HG03159 (cell line): ENCODE results near the gene SH3D19.
A peak's percentile ranks its signal among the peaks of the same experiment; 100 is the strongest.
"Not testable (repeated sequence)": the region's sequence is repeated elsewhere in the genome, so short reads cannot be mapped to it uniquely, and the experiment has no call there.

ENCODE experiments used
- ATAC-seq: cut with Tn5 transposase; IDR thresholded peaks from one replicate; pipeline ENCODE4 v1.9.1; 2021; ENCODE audit warnings: mild to moderate bottlenecking, moderate library complexity; ENCODE audit not compliant: unreplicated experiment

SH3D19 gene

DNA sequence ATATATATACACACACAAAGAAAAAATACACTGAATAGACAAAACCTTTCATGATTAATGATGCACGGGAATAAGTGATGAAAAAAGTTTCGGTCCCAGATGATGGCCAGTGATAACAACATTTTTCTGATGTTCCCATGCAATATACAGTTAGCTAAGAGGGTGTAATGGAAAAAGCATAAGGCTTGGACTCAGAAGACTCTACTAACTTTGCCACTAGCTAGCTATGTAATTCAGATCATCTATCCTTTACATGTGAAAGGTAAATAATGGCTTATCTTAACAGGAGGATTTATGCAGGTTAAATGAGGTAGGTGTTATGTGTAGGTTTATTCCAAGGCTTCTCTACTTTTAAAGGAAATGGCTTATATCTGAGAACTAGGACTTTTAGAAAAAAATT, 221.6 kb downstream of the SH3D19 start:
- no peak for ATAC-seq

- ATAC-seq, result no peak
Observed at GRCh38 chr4:151100531-151100930, 224.9 kb downstream of the SH3D19 start.

DNA sequence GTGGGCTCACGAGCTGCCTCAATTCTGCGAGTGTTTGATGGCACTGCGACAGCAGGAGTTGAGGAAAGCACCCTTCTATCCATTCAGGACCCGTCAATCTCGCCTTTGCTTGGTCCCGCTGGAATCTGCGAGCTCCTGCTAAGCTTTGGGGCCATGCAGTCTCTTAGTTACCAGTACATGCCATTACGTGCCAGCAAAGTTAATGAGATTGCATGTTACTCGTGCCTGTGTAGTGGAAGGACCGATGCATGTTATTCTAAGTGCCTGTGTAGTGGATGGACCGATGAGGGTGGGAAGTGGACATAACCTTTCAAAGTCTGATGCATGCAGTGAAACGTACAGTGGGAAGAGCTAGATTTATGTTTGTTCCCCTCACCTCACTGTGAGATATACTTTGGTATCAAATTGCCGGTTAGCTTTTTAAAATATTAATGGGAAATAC, 225.4 kb downstream of the SH3D19 start:
- peak; percentile 2 for ATAC-seq

DNA sequence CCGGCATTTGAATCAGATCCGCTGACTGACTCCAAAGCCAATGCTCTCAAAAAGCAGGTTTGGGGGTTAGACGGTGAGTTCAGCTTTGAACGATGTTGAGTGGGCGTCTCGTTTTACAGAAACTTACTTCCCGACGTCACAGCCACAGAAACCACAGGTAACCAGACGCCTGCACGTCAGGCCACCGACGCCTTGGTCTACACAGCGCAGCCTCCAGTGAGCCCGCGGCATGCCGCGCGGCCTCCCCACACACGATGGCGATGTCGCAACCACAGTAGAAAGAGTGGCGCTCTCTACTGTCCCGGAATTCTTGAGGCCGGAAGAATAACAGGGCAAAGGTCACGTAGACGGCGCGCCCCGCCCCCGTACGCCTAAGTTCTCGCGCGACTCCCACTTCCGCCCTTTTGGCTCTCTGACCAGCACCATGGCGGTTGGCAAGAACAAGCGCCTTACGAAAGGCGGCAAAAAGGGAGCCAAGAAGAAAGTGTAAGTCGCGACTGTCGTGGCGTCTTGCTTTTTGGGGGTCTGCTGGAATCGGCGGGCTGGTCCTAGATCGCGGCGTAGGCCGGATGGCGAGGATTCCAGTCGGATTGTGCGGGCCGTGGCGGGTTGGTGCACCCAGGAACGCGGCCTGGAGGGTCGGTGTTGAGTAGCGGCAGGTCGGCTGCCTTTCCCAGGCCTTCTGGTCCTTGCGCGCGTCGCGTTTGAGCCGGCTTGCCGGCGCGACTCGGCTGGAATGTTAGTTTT, 226.0 kb downstream of the SH3D19 start, which contains the start of gene RPS3A:
RPS3A (plus strand) TSS at position 400 of the 747 bp plus-strand sequence; CDS start at position 425, 25 bp downstream.
- ATAC-seq, result peak; percentile 95

DNA sequence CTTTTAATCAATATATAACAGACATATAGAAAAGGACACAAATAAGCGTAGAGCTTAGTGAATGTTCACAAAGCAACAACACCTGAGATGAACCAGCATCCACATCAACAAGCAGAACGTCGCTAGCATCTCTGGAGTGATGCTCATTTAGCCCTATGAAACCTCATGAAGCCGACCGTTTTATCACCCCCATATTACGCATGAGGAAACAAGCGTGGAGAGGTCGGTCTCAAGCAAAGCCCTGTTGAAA, 226.5 kb downstream of the SH3D19 start:
- ATAC-seq, result no peak

DNA sequence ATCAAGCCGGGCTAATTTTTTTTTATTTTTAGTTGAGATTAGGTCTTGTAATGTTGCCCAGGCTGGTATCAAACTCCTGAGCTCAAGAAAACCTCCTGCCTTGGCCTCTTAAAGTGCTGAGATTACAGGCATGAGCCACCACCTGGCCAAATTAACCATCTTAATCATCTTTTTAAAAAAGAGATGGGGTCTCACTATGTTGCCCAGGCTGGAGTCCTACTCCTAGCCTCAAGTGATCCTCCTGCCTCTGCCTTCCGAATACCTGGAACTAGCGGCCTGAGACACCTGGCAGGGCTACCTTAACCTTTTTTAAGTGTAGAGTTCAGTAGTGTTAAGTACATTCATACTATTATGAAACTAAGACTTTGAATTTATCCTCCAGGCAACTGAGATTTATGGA, 227.6 kb downstream of the SH3D19 start:
- ATAC-seq, result no peak

DNA sequence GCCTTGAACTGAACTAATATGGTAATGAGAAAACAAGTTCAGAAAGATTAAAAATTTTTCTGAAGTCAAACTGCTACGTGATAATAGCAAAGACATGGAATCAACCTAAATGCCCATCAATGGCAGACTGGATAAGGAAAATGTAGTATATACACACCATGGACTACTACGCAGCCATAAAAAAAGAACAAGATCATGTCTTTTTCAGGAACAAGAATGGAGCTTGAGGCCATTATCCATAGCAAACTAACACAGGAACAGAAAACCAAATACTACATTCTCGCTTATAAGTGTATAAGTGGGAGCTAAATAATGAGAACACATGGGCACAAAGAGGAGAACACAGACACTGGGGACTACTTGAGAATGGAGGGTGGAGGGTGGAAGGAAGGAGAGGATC, 230.3 kb downstream of the SH3D19 start:
- ATAC-seq, result no peak

DNA sequence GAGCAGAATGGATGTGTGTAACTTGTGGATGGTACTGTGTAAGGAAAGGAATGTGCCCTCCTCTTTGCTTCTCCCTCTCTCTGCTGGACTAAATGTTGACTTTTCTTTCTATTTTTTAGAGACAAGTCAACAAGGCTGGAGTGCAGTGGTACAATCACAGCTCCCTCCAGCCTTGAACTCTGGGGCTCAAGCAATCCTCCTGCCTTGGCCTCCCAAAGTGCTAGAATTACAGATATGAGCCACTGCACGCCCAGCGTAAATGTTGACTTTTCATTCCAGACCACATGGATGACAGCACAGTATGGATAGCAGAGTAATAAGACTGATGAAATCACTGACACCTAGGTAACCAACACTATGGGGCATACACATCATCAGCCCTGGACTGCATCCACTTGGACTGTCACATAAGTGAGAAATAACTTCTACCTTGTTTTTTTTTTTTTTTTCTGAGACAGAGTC, 231.1 kb downstream of the SH3D19 start:
- no peak for ATAC-seq

DNA sequence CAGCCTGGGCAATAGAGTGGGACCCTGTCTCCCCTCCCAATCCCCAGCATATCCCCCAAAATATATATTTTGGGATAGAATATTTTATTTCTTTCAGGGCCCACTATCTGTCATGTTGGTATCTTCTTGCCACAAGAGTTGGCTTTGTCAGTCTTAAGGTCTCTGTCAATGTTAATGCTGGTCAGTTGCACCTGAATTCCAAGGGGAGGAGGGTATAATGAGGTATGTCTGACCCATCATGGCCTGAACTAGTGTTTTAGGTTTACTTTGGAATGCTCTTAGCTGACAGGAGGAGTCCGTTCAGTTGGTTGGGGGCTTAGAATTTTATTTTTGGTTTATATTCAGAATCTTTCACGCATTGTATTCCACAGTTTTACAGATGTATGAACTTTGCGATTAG, 232.2 kb downstream of the SH3D19 start:
- no peak for ATAC-seq

GRCh38 chr4:151092488-151092887, 232.9 kb downstream of the SH3D19 start:
- ATAC-seq, result no peak

GRCh38 chr4:151091047-151091446, 234.4 kb downstream of the SH3D19 start:
- no peak for ATAC-seq

DNA sequence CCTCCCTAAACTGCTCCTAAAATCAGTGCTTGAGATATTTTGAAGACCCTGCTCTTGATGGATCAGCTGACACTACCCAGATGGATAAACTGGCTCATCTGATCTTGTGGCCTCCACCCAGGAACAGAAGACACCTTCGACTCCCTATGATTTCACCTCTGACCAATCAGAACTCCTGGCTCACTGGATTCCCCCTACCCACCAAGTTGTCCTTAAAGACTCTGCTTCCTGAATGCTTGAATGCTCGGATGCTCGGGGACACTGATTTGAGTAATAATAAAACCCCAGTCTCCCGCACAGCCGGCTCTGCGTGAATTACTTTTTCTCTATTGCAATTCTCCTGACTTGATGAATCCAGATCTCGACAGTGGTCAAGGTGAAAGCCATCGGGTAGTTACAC, 237.9 kb downstream of the SH3D19 start:
- ATAC-seq, result no peak

GRCh38 chr4:151077978-151078377, 247.4 kb downstream of the SH3D19 start:
- not testable (repeated sequence) for ATAC-seq

GRCh38 chr4:151074416-151074916, 250.9 kb downstream of the SH3D19 start:
- no peak for ATAC-seq
